PC-9 (cell line): ENCODE measurements around the gene PDE7B. TPM values are rescaled to one million over a fixed set of nuclear protein-coding genes. Genes with fewer than 3 reads are reported as not detected.

Experiments used
- BruUV-seq: library from RNA; stranded (reverse); fragments of 400-500 nt; replicated peaks from 2 replicates; lab custom pipeline; 2021; lab: Mats Ljungman, UMichigan
- CTCF ChIA-PET: fragments of 300-600 bp; sonication (Branson Sonifier 250); formaldehyde crosslinking; loops from one replicate; lab custom pipeline; 2022; ENCODE audit warnings: antibody characterized with exemption; lab: Charles Lee
- POLR2A ChIA-PET: fragments of 300-600 bp; sonication (Branson Sonifier 250); formaldehyde crosslinking; loops from one replicate; lab custom pipeline; 2022; ENCODE audit warnings: antibody characterized with exemption; ENCODE audit not compliant: unreplicated experiment; lab: Charles Lee
- DNase-seq, 2 experiments: peaks; one replicate each; pipeline versions ENCODE4 v3.0.0 to v3.0.0-alpha.2; 2015 to 2022; ENCODE audit warnings: mixed read lengths in 1 of 2
- H2AFZ ChIP-seq: fragments of 200-600 bp; sonication (generic); 2 replicates; pipeline ENCODE4 v1.8.1; 2017; ENCODE audit warnings: antibody characterized with exemption
- H3F3A ChIP-seq: fragments of 200-600 bp; sonication (generic); 2 replicates; pipeline ENCODE4 v1.8.1; 2017; ENCODE audit warnings: antibody characterized with exemption, mild to moderate bottlenecking, low read depth; ENCODE audit not compliant: insufficient read depth
- H3K27ac ChIP-seq: fragments of 200-600 bp; sonication (generic); 2 replicates; pipeline ENCODE4 v1.6.1; 2016; ENCODE audit warnings: mixed run types
- H3K27me3 ChIP-seq: fragments of 200-600 bp; sonication (generic); 2 replicates; pipeline ENCODE4 v1.6.1; 2016; ENCODE audit warnings: low read depth, mixed run types; ENCODE audit not compliant: insufficient read depth
- H3K36me3 ChIP-seq: fragments of 200-600 bp; sonication (generic); 2 replicates; pipeline ENCODE4 v1.6.1; 2016; ENCODE audit warnings: low read depth, mixed run types
- H3K4me1 ChIP-seq: fragments of 200-600 bp; sonication (generic); replicated peaks from 2 replicates; pipeline ENCODE4 v1.6.1; 2016; ENCODE audit warnings: mixed run types; ENCODE audit not compliant: insufficient read depth
- H3K4me2 ChIP-seq: fragments of 200-600 bp; sonication (generic); 2 replicates; pipeline ENCODE4 v1.6.1; 2017; ENCODE audit warnings: mixed run types
- H3K4me3 ChIP-seq: fragments of 200-600 bp; sonication (generic); 2 replicates; pipeline ENCODE4 v1.6.1; 2016; ENCODE audit warnings: mixed run types
- H3K79me2 ChIP-seq: fragments of 200-600 bp; sonication (generic); 2 replicates; pipeline ENCODE4 v1.6.1; 2017; ENCODE audit warnings: low read depth, mixed run types
- H3K9me2 ChIP-seq: fragments of 200-600 bp; sonication (generic); 2 replicates; pipeline ENCODE4 v1.8.1; 2017; ENCODE audit warnings: mild to moderate bottlenecking; ENCODE audit not compliant: insufficient read depth
- H3K9me3 ChIP-seq: fragments of 200-600 bp; sonication (generic); 2 replicates; pipeline ENCODE4 v1.8.1; 2016; ENCODE audit warnings: low read depth; ENCODE audit not compliant: insufficient read depth
- H4K20me1 ChIP-seq: fragments of 200-600 bp; sonication (generic); 2 replicates; pipeline ENCODE4 v1.8.1; 2017; ENCODE audit not compliant: insufficient read depth
- CTCF ChIP-seq: fragments of 200-600 bp; sonication (generic); conservative IDR thresholded peaks from 2 replicates; pipeline ENCODE4 v1.6.1; 2017; ENCODE audit warnings: mixed run types, antibody characterized with exemption, mild to moderate bottlenecking, moderate library complexity
- EZH2 ChIP-seq: fragments of 200-600 bp; sonication (generic); IDR thresholded peaks from 2 replicates; pipeline ENCODE4 v1.8.0; 2017; ENCODE audit warnings: antibody characterized with exemption, low read depth
- intact Hi-C: fragments of 100-400 bp; cut with micrococcal nuclease; formaldehyde crosslinking; loops from one replicate; pipeline ENCODE4 v1.10.0; 2022; ENCODE audit not compliant: unreplicated experiment
- total RNA-seq: library from RNA; stranded (reverse); gene quantifications from 2 replicates; pipeline ENCODE4 v1.2.3, GENCODE V29; 2021

The PDE7B gene
- total RNA-seq, 1 experiment from 2014 or later = 0.31 TPM

- no peak for DNase-seq
- H3K27me3 ChIP-seq = no peaks in the 10 kb centered on the region
- H3K9me3 ChIP-seq = no peaks in the 10 kb centered on the region
- no peaks in the 10 kb centered on the region for H3F3A ChIP-seq
- no peaks in the 10 kb centered on the region for H4K20me1 ChIP-seq
- BruUV-seq = no TSS peak
- no peak overlapping the region for H3K27ac ChIP-seq
- intact Hi-C loops = loop anchor here (5.0 kb wide), 1 partner anchor 314 kb away; no protein-coding TSS in a partner anchor
- H2AFZ ChIP-seq = no peak overlapping the region
- no peaks in the 10 kb centered on the region for H3K36me3 ChIP-seq
- H3K9me2 ChIP-seq = no peaks in the 10 kb centered on the region
- POLR2A ChIA-PET = interaction anchor here (1.2 kb wide), 1 partner anchor 353 kb away, joined by 5 read pairs; no protein-coding TSS in a partner anchor
- H3K4me1 ChIP-seq = peaks cover 13% of the 10 kb centered on the region; the same call in 1 of the 2 replicates
- H3K4me3 ChIP-seq = no peak overlapping the region
- TF ChIP-seq EZH2 = no peak
- no peak for TF ChIP-seq CTCF
- H3K79me2 ChIP-seq = no peaks in the 10 kb centered on the region
- H3K4me2 ChIP-seq = peak overlapping the region; percentile 52; the same call in 1 of the 2 replicates
- CTCF ChIA-PET = no interaction called here
Observed at GRCh38 chr6:135850882-135851281, 619 bp upstream of the PDE7B start.

DNA sequence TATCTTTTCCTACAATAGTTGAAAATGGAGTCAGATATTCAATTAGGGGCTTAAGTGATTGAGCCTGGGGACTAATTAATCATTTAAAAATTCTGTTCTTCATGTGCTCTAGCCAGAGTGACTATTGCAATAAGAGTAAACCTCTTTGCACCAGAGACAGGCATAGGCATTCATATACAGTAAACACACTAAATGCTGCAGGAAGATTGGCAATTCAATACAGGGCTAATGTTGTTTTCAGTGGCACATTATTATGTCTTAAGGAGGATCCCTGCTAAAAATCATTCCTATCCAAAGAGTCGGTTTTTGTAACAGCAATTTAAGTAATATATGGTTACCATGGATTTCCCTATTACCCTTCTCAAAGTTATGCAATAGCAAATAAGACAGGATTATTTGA is 1.2 kb downstream of the PDE7B start:
- Histone ChIP-seq H3K4me2 (no peak overlapping the region), H3K9me3 (no peaks in the 10 kb centered on the region), H3K27me3 (no peaks in the 10 kb centered on the region), H3K4me1 (peaks cover 13% of the 10 kb centered on the region; the same call in 1 of the 2 replicates), H3K9me2 (no peaks in the 10 kb centered on the region), H3K4me3 (no peak overlapping the region), H3F3A (no peaks in the 10 kb centered on the region), H3K27ac (no peak overlapping the region), H3K79me2 (no peaks in the 10 kb centered on the region), H4K20me1 (no peaks in the 10 kb centered on the region), H3K36me3 (no peaks in the 10 kb centered on the region), H2AFZ (no peak overlapping the region)
- ChIA-PET CTCF (no interaction called here), POLR2A (no interaction called here)
- TF ChIP-seq EZH2 = no peak
- no peak for TF ChIP-seq CTCF
- no TSS peak for BruUV-seq
- intact Hi-C loops = loop anchor here (5.0 kb wide), 1 partner anchor 315 kb away; no protein-coding TSS in a partner anchor
- no peak for DNase-seq

GRCh38 chr6:135853227-135853626 is 1.7 kb downstream of the PDE7B start:
- no peak overlapping the region for H3K4me2 ChIP-seq
- no peaks in the 10 kb centered on the region for H3K9me2 ChIP-seq
- H3K36me3 ChIP-seq = no peaks in the 10 kb centered on the region
- DNase-seq = no peak
- no peak overlapping the region for H3K27ac ChIP-seq
- no peaks in the 10 kb centered on the region for H3F3A ChIP-seq
- H4K20me1 ChIP-seq = no peaks in the 10 kb centered on the region
- POLR2A ChIA-PET = no interaction called here
- no TSS peak for BruUV-seq
- H3K79me2 ChIP-seq = no peaks in the 10 kb centered on the region
- no peaks in the 10 kb centered on the region for H3K27me3 ChIP-seq
- intact Hi-C loops = loop anchor here (5.0 kb wide), 1 partner anchor 316 kb away; no protein-coding TSS in a partner anchor
- H3K4me3 ChIP-seq = no peak overlapping the region
- peaks cover 13% of the 10 kb centered on the region; the same call in 1 of the 2 replicates for H3K4me1 ChIP-seq
- TF ChIP-seq EZH2 (no peak), CTCF (no peak)
- no peaks in the 10 kb centered on the region for H3K9me3 ChIP-seq
- CTCF ChIA-PET = no interaction called here
- no peak overlapping the region for H2AFZ ChIP-seq
